HEK293T (cell line): ENCODE data around the gene EMD.

Experiments used
- BHLHE40 ChIP-seq: fragments of 450-650 bp; IDR thresholded peaks from 2 replicates; pipeline ENCODE4 v1.6.1; 2016; ENCODE audit warnings: mild to moderate bottlenecking, moderate library complexity, borderline replicate concordance
- SP1 ChIP-seq: fragments of 450-650 bp; IDR thresholded peaks from 2 replicates; pipeline ENCODE4 v1.6.1; 2017

DNA sequence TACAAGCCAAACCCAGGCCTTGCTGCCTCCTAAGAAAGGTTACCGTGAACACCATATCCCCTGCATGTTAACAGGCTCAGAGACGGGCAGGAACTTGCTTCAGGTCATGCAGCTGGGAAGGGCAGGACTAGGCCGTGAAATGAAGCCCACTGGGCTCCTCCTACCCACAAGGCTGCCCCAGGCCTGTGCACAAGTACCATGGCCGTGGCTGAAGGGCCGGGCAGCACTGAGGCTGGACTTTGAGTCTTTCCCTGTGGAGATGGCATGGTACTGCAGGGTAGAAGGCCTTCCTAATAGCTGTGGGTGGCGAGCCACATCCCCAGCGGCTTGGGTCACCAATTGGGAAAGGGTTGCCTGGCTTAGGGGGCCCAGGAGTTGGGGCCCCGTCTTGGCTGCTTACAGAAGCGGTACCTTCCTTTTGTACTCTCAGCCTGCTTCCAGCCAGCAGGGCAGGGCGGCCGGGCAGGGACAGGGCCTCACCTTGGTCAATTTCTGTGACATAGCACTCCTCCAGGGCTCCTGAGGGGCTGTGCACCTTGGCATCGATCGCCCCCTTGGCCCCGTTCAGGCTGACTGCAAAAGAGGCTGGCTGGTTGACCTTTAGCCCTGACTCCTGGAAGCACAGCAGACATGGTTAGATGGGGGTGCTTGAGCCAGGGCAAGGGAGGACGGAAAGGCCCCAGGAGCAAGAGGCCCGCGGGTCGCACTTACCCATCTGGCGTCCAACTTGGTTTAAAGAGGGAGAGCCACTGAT lies 28.5 kb upstream of the EMD start:
- no peak for TF ChIP-seq SP1
- TF ChIP-seq BHLHE40: no peak
